Fibroblast of the aortic adventitia (primary cell): ENCODE data around the gene CFAP126. TPM values are rescaled to one million over a fixed set of nuclear protein-coding genes. Genes with fewer than 3 reads are reported as not detected.

Experiments used
- small RNA-seq: library from RNA; depleted of rRNA; stranded (forward); fragments of <200 nt; gene quantifications from one replicate; pipeline ENCODE3, GENCODE V24; 2012
- total RNA-seq: library from RNA; depleted of rRNA; stranded (reverse); fragments of >200 nt; gene quantifications from 2 replicates; pipeline ENCODE4 v1.2.3, GENCODE V29; 2012; ENCODE audit warnings: low replicate concordance

Gene CFAP126
- total RNA-seq, 1 donor, result not detected

Small RNA genes within 50 kb of the gene (small RNA-seq; reads per million reads assigned to genes)
- gene AL592295.2 (not detected), gene RNU6-481P (not detected)

Other genes starting within 250 kb of the CFAP126 start
- gene PFDN2, start 249.8 kb downstream of the CFAP126 start, total RNA-seq, result 39.9 and 50.2 TPM in 2 replicates
- gene NIT1, start 249.8 kb downstream of the CFAP126 start, total RNA-seq, result 13.3 and 18.3 TPM in 2 replicates
- gene DEDD, start 235.2 kb downstream of the CFAP126 start, total RNA-seq, result 7.8 and 25.8 TPM in 2 replicates
- gene UFC1, start 213.9 kb downstream of the CFAP126 start, total RNA-seq, result 65.3 and 111 TPM in 2 replicates
- 6.1 and 11.6 TPM in 2 replicates for gene USP21, start 208.4 kb downstream of the CFAP126 start, total RNA-seq
- 14.0 and 16.0 TPM in 2 replicates for gene PPOX, start 201.4 kb downstream of the CFAP126 start, total RNA-seq
- 8.3 and 11.4 TPM in 2 replicates for gene B4GALT3, start 190.4 kb downstream of the CFAP126 start, total RNA-seq
- gene ADAMTS4, start 168.8 kb downstream of the CFAP126 start, total RNA-seq, result 1.1 and 3.1 TPM in 2 replicates
- gene NDUFS2, start 165.5 kb downstream of the CFAP126 start, total RNA-seq, result 65.4 and 67.5 TPM in 2 replicates
- gene FCER1G, start 152.6 kb downstream of the CFAP126 start, total RNA-seq, result not detected in 2 replicates
- not detected in 2 replicates for gene APOA2, start 144.2 kb downstream of the CFAP126 start, total RNA-seq
- gene TOMM40L, start 141.8 kb downstream of the CFAP126 start, total RNA-seq, result 5.2 and 9.1 TPM in 2 replicates
- gene NR1I3, start 129.7 kb downstream of the CFAP126 start, total RNA-seq, result not detected in 2 replicates
- gene PCP4L1, start 109.1 kb downstream of the CFAP126 start, total RNA-seq, result not detected in 2 replicates
- gene MPZ, start 57.9 kb downstream of the CFAP126 start, total RNA-seq, result 0.09 and 1.2 TPM in 2 replicates
- gene SDHC, start 53.5 kb downstream of the CFAP126 start, total RNA-seq, result 52.1 and 56.5 TPM in 2 replicates
- 0.99 TPM in 1 of 2 replicates, not detected in the other for gene FCGR2A, start 137.6 kb upstream of the CFAP126 start, total RNA-seq
- gene HSPA6, start 156.7 kb upstream of the CFAP126 start, total RNA-seq, result 0.45 TPM in 1 of 2 replicates, not detected in the other
- gene FCGR3A, start 181.9 kb upstream of the CFAP126 start, total RNA-seq, result not detected in 2 replicates